Ovary (tissue), 9 donors: Measurements from ENCODE around the gene CNTRL. TPM values are rescaled to one million over a fixed set of nuclear protein-coding genes. Genes with fewer than 3 reads are reported as not detected.

Experiments used
- DNase-seq, 5 donors: peaks; one replicate each; pipeline ENCODE4 v3.0.0-alpha.2; 2019 to 2020
- H3K27ac ChIP-seq, 2 donors: fragments of 200-600 bp; one replicate each; pipeline versions ENCODE4 v1.5.1 to v1.8.0; 2019 to 2022
- H3K27me3 ChIP-seq: fragments of 200-600 bp; one replicate; pipeline ENCODE4 v1.8.0; 2022
- H3K36me3 ChIP-seq: fragments of 200-600 bp; sonication (generic); one replicate; pipeline ENCODE4 v1.5.1; 2019
- H3K4me1 ChIP-seq: one replicate; pipeline ENCODE4 v1.8.1; 2013; ENCODE audit warnings: mild to moderate bottlenecking, moderate library complexity; ENCODE audit not compliant: insufficient read depth
- H3K4me3 ChIP-seq: fragments of 200-600 bp; sonication (generic); one replicate; pipeline ENCODE4 v1.5.1; 2017
- H3K9me3 ChIP-seq, 2 donors: fragments of 200-600 bp in 1 of 2; sonication (generic) in 1 of 2; one replicate each; pipeline versions ENCODE4 v1.5.1 to v1.8.1; 2013 to 2019; ENCODE audit warnings: mild to moderate bottlenecking in 1 of 2, moderate library complexity in 1 of 2
- CTCF ChIP-seq, 3 donors: fragments of 450-650 bp in 2 of 3; fragments of 200-600 bp in 1 of 3; IDR thresholded peaks; one replicate each; pipeline versions ENCODE4 v1.5.1 to v1.8.0; 2016 to 2022; ENCODE audit warnings: antibody characterized with exemption in 3 of 3, mild to moderate bottlenecking in 1 of 3
- EP300 ChIP-seq: sonication (generic); formaldehyde crosslinking; IDR thresholded peaks from one replicate; pipeline ENCODE4 v1.6.1; 2017; ENCODE audit warnings: antibody characterized with exemption
- POLR2A ChIP-seq: fragments of 450-650 bp; IDR thresholded peaks from one replicate; pipeline ENCODE4 v1.6.1; 2017; ENCODE audit warnings: antibody characterized with exemption, mild to moderate bottlenecking, moderate library complexity
- WGBS, 3 donors: extraction: QIAGEN DNeasy Blood & Tissue Kit in 1 of 3; methylation state at CpG; one replicate each; pipeline versions ENCODE4 v1.1.5 to v1.1.7; 2013 to 2017; 5-methylcytosine and 5-hydroxymethylcytosine counted together
- intact Hi-C, 4 donors: fragments of 100-400 bp; cut with DNase I; formaldehyde crosslinking; loops; one replicate each; pipeline versions ENCODE4 v1.11.0 to v1.15.1; 2022 to 2023
- polyA plus RNA-seq, 2 donors: library from polyadenylated mRNA; stranded (reverse); fragments of 200-250 nt in 1 of 2; fragments of 350-450 nt in 1 of 2; fragmentation: Illumina TruSeq in 1 of 2; extraction: RNeasy Lipid Tissue Mini Kit (QIAGEN cat#74804) in 1 of 2; gene quantifications; one replicate each; pipeline ENCODE4 v1.2.3, GENCODE V29; 2013 to 2014
- total RNA-seq, 7 donors: library from RNA; depleted of rRNA in 2 of 7; stranded (reverse); fragments of >200 nt in 2 of 7; fragmentation: NEBNext Ultra II Directional in 3 of 7; extraction: Animal tissue kit (Norgen Biotek cat#: 25700) in 3 of 7; gene quantifications; one replicate each; pipeline versions ENCODE4 v1.1.0 to v1.2.4, GENCODE V29; 2016 to 2023
- donor health status: DM: no; HTN: no; CAD: no; lungs with moderate emphysema.
- donor health status: DM: no; HTN: no; CAD: no.
- donor health status: Bipolar disorder and iron deficiency.
- donor health status: DM: yes; HTN: yes; CAD: no.
- donor health status: DM: no; HTN: no; CAD: no.
- donor health status: DM: yes; HTN: yes; CAD: no.

Gene CNTRL
- total and polyA plus RNA-seq, 9 donors: 10.0 to 27.2 (median 19.0) TPM

DNA sequence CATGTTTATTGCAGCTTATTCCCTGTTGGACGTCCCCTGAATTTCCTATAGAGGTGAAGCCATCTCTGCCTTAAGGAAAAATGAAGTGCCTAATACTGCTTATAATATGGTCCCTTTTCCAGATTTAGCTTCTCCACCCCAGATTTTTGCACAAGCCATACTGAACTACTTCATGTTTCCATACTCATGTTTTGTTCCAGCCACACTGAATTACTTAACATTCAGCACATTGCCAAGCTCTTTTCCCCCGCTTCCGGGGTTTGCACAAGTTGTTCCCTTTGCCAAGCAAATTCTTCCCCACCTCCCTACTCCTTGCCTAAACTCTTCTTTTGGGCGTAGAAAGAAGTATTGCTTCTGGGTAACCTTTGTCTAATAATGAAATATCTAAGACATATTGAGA is 1.7 kb upstream of the CNTRL start:
- peak in 3 of 5 donors; percentile 39 to 70 (median 41) for DNase-seq
- no peaks in the 10 kb centered on the region for H3K36me3 ChIP-seq
- H3K27ac ChIP-seq: peak overlapping the region in 1 of 2 donors; percentile 80
- no peaks in the 10 kb centered on the region for H3K27me3 ChIP-seq
- H3K4me1 ChIP-seq: peaks cover 5% of the 10 kb centered on the region
- WGBS, 3 donors: 30 to 33% (median 30%) methylated on average over 4 of the region's 4 CpGs
- no peaks in the 10 kb centered on the region for H3K9me3 ChIP-seq
- intact Hi-C loops: loop anchor here in 2 of 4 donors (5.0 to 10.0 kb wide), 2 partner anchors 316 to 318 kb away; no protein-coding TSS in a partner anchor
- no peak for TF ChIP-seq CTCF (IDR thresholded peaks at IDR 0.05)
- no peak for TF ChIP-seq POLR2A
- no peak for TF ChIP-seq EP300
- H3K4me3 ChIP-seq: no peak overlapping the region

DNA sequence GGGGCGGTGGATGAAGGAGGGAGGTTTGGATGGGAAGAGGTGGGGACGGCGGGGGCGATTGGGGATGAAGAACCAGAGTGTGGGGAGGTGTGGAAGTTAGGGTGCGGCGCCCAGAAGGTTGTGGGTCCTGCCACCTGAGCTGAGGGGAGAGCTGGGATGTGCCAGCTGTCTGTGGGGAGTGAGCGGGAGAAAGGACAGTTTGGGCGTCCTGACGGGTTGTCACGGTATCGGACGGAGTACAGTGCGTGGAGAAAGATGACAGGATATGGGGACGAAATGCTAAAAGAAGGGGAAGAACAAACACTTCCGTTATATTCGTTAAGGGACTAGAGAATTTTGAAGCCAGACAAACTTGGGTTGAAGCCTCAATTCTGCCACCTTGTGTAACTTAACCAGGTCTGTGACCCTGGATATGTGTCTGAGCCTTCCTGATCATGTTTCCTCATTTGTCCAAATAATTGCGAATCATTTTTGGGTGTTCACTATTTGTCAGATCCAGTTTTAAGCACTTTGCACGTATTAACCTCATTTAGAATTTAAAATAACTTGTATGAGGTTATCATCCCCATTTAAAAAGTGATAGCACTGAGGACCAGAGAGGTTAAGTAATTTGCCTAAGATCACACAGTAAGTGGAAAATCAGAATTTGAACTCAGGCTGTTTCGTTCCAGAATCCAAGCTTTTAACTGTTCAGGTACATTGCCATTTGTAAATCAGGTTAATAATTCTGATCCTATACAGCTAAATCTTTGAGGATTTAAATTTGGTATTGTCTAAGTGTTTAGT is 689 bp downstream of the CNTRL start:
- 6 to 7% (median 7%) methylated on average over 19 of the region's 19 CpGs for WGBS, 3 donors
- Histone ChIP-seq H3K36me3 (no peaks in the 10 kb centered on the region), H3K4me3 (peak overlapping the region; percentile 72), H3K9me3 (no peaks in the 10 kb centered on the region), H3K27me3 (no peaks in the 10 kb centered on the region), H3K27ac (peak overlapping the region; percentile 75 to 80), H3K4me1 (peaks cover 5% of the 10 kb centered on the region)
- TF ChIP-seq CTCF (IDR thresholded peaks at IDR 0.05) (no peak), EP300 (no peak), POLR2A (no peak)
- no peak for DNase-seq
- intact Hi-C loops: loop anchor here in 2 of 4 donors (5.0 to 10.0 kb wide), 2 partner anchors 208 to 321 kb away; no protein-coding TSS in a partner anchor

GRCh38 chr9:121082075-121082474 is 7.3 kb downstream of the CNTRL start:
- TF ChIP-seq CTCF (IDR thresholded peaks at IDR 0.05): no peak
- no peak for TF ChIP-seq EP300
- TF ChIP-seq POLR2A: no peak
- Histone ChIP-seq H3K4me1 (no peaks in the 10 kb centered on the region), H3K9me3 (no peaks in the 10 kb centered on the region), H3K4me3 (no peak overlapping the region), H3K27ac (no peak overlapping the region), H3K27me3 (no peaks in the 10 kb centered on the region), H3K36me3 (no peaks in the 10 kb centered on the region)
- WGBS, 3 donors: 69 to 91% (median 76%) methylated on average over 1 of the region's 1 CpG
- DNase-seq: no peak
- intact Hi-C loops: no loop called here

GRCh38 chr9:121085661-121086060 is 10.9 kb downstream of the CNTRL start:
- TF ChIP-seq CTCF (IDR thresholded peaks at IDR 0.05): no peak
- TF ChIP-seq EP300: no peak
- no peak for TF ChIP-seq POLR2A
- intact Hi-C loops: no loop called here
- H3K9me3 ChIP-seq: no peaks in the 10 kb centered on the region

More at GRCh38 chr9:121085661-121086060, 10.9 kb downstream of the CNTRL start:
- DNase-seq: no peak
- Histone ChIP-seq H3K27ac (no peak overlapping the region), H3K27me3 (peaks cover 5% of the 10 kb centered on the region), H3K36me3 (no peaks in the 10 kb centered on the region), H3K4me3 (no peak overlapping the region), H3K4me1 (no peaks in the 10 kb centered on the region)
- WGBS, 3 donors: 80 to 86% (median 84%) methylated on average over 1 of the region's 1 CpG
